GM12864 (cell line): ENCODE data around the gene SYNJ2.
"Not testable (repeated sequence)": the region's sequence is repeated elsewhere in the genome, so short reads cannot be mapped to it uniquely, and the experiment has no call there.

Experiments used
- DNase-seq: peaks from one replicate; pipeline ENCODE4 v3.0.0-alpha.2; 2011; ENCODE audit warnings: low read depth
- H3K4me3 ChIP-seq: 2 replicates; pipeline ENCODE4 v1.5.1; 2011; ENCODE audit warnings: mild to moderate bottlenecking, low read depth, low read length, control low read depth
- TF ChIP-seq, protein P1 (sequence below): IDR thresholded peaks from 2 replicates; pipeline ENCODE4 v1.5.1; 2011; ENCODE audit warnings: low read depth, mild to moderate bottlenecking, moderate library complexity, low read length, control low read depth, inconsistent platforms; ENCODE audit errors: missing control alignments

SYNJ2 gene, protein sequence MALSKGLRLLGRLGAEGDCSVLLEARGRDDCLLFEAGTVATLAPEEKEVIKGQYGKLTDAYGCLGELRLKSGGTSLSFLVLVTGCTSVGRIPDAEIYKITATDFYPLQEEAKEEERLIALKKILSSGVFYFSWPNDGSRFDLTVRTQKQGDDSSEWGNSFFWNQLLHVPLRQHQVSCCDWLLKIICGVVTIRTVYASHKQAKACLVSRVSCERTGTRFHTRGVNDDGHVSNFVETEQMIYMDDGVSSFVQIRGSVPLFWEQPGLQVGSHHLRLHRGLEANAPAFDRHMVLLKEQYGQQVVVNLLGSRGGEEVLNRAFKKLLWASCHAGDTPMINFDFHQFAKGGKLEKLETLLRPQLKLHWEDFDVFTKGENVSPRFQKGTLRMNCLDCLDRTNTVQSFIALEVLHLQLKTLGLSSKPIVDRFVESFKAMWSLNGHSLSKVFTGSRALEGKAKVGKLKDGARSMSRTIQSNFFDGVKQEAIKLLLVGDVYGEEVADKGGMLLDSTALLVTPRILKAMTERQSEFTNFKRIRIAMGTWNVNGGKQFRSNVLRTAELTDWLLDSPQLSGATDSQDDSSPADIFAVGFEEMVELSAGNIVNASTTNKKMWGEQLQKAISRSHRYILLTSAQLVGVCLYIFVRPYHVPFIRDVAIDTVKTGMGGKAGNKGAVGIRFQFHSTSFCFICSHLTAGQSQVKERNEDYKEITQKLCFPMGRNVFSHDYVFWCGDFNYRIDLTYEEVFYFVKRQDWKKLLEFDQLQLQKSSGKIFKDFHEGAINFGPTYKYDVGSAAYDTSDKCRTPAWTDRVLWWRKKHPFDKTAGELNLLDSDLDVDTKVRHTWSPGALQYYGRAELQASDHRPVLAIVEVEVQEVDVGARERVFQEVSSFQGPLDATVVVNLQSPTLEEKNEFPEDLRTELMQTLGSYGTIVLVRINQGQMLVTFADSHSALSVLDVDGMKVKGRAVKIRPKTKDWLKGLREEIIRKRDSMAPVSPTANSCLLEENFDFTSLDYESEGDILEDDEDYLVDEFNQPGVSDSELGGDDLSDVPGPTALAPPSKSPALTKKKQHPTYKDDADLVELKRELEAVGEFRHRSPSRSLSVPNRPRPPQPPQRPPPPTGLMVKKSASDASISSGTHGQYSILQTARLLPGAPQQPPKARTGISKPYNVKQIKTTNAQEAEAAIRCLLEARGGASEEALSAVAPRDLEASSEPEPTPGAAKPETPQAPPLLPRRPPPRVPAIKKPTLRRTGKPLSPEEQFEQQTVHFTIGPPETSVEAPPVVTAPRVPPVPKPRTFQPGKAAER (N-terminal part only)

DNA sequence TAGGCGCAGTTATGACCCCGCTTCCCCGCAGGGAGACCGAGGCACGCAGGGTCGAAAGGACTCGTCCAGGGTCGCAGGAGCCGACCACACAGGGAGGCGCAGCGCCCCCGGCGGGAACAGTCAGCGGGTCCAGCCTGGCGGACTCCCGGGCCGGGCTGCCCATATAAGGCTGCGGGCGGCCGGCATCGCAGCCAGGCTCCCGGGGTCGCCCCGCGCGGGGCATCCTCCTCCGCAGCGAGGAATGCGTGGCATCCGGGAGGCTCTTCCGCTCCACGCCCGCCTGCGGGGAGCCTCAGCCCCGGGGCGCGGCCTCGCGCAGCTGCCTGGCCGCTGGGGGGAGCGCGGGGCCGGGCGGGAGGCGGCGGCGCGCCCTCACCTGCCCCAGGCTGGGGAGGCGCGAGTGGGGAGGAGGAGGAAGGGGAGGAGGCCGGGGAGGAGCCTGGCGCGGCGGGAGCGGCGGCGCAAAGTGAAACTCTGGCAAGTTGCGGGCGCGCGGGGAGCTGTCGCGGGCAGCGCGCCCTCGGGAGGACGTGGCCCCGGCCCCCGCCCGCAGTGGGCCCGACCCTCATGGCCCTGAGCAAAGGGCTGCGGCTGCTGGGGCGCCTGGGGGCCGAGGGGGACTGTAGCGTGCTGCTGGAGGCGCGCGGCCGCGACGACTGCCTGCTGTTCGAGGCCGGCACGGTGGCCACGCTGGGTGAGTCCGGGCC, at the start of gene SYNJ2:
SYNJ2 (plus strand) TSS at position 469 of the 707 bp plus-strand sequence; CDS start at position 568, 99 bp downstream.
- DNase-seq: peak; percentile 22
- TF ChIP-seq, protein P1, sequence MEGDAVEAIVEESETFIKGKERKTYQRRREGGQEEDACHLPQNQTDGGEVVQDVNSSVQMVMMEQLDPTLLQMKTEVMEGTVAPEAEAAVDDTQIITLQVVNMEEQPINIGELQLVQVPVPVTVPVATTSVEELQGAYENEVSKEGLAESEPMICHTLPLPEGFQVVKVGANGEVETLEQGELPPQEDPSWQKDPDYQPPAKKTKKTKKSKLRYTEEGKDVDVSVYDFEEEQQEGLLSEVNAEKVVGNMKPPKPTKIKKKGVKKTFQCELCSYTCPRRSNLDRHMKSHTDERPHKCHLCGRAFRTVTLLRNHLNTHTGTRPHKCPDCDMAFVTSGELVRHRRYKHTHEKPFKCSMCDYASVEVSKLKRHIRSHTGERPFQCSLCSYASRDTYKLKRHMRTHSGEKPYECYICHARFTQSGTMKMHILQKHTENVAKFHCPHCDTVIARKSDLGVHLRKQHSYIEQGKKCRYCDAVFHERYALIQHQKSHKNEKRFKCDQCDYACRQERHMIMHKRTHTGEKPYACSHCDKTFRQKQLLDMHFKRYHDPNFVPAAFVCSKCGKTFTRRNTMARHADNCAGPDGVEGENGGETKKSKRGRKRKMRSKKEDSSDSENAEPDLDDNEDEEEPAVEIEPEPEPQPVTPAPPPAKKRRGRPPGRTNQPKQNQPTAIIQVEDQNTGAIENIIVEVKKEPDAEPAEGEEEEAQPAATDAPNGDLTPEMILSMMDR: peak; percentile 48
- peak within 1 kb of the TSS; percentile 83 for H3K4me3 ChIP-seq

DNA sequence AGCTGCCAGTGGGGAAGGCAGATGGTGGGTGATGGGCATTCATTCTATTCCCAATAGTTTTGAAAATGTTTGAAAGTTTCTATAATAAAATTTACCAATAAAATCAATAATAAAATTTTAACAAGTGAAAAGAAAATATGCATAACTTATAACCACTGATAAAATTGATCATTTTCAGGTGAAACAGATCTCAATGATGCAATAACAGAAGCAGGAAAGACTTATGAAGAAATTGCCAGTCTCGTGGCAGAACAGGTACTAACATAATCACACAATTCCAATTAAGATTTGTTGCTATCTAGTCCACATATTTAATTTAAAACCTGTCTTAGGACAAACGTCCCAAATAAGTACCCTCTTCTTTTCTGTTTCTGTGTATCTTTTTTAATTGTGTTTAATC, 45.9 kb upstream of the SYNJ2 start:
- H3K4me3 ChIP-seq: no peak overlapping the region
- DNase-seq: no peak
- TF ChIP-seq, protein P1: no peak

DNA sequence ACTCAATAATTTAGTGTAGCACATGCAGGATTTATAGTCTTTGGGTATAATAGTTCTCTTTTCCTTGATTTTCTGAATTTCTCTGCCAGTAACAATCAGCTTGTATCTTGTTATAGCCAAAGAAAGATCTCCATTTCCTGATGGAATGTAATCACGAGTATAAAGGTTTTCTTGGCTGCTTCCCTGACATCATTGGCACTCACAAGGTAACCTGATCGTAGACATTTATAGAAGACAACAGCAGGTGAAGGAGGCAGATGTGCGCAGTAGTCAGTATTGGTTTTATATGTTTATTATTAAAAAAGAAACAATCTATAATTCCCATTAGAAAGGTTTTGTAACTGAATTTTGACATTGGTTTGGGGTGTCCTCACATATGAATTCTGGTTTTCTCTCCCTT, 44.3 kb upstream of the SYNJ2 start:
- no peak overlapping the region for H3K4me3 ChIP-seq
- TF ChIP-seq, protein P1: no peak
- no peak for DNase-seq

DNA sequence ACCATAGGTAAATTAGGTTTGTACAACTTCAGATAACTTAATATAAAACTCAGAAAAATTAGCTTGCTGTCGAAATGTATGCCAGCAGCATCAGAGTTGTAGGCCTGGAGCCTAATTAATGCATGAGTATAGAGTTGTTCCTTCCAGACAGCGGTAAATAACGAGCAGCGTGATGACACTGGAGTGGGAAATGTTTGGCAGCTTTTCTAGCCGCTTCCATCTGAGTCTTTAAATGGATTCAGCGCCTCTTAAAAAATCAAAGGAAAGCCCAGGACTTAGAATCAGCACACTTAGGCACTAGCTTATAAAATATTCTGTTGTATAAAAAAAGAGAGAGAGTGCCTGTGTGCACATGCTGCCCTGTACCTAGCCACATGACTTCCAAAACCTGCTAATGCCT, 43.7 kb upstream of the SYNJ2 start:
- DNase-seq: no peak
- TF ChIP-seq, protein P1: no peak

DNA sequence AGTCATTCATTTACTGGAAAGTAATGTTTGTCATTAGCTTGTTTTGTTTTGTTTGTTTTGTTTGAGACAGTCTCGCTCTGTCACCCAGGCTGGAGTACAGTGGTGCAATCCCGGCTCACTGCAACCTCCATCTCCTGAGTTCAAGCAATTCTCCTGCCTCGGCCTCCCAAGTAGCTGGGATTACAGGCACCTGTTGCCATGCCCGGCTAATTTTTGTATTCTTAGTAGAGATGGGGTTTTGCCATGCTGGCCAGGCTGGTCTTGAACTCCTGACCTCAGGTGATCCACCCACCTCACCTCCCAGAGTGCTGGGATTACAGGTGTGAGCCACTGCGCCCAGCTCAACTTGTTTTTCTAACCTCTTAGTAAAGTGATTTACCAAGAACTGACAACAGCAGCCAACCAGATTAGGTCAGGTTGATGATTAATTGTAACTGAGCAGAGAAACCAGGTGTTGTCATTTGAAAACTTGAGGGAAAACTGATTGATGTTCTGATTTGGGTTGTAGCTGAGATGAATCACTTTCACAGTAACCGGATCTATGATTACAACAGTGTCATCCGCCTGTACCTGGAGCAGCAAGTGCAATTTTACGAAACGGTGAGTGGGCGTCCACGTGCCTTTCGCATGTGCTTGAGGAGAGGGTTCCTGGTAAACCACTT, 41.2 kb upstream of the SYNJ2 start:
- DNase-seq, H3K4me3 ChIP-seq: not testable (repeated sequence)

More for the DNA sequence above, 43.7 kb upstream of the SYNJ2 start:
- no peak overlapping the region for H3K4me3 ChIP-seq

DNA sequence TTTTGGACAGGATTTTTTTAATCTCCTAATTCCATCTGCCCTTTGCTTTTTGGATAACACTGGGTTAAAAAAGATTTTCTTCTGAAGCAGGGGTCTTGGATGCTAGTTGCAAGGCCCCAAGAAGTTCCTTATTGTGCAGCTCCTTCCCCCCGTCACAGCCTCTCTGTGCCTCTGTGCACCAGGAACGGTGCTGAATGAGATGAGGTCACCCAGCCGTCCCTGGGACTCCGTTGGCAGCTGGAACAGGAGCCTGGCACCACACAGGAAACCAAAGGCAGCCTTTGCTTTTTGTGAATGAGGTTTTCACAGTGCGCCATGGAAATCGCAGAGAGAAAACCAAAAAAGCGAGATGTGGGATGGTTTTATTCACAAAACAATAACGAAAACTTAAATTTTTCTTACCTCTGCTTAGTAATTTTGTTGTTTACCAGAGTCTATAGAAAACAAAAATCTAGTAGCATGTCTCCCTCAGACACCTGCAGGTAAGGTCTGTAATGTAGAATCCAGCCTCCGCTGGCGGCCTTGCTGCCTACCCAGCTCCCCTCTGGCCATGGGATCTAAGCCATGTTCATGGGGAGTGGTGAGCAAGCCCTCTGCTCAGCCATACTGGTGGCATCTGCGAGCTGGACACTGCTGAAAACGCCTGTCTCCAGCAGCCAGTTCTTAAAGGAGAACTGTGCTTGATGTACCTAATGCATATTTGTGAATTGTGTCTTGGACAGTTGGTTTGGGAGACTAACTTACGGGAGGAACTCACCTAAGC, 40.4 kb upstream of the SYNJ2 start:
- no peak overlapping the region for H3K4me3 ChIP-seq
- no peak for DNase-seq
- TF ChIP-seq, protein P1: no peak
